GM12878 (cell line): ENCODE results near the gene KRT33A. TPM values are rescaled to one million over a fixed set of nuclear protein-coding genes. Genes with fewer than 3 reads are reported as not detected.

Experiments used
- ATAC-seq: fragments of 200-7000 bp; cut with Tn5 transposase; 3 replicates; pipeline ENCODE4 v1.9.1; 2020; ENCODE audit warnings: mild to moderate bottlenecking, moderate library complexity
- BruUV-seq: library from RNA; stranded (reverse); fragments of 400-500 nt; replicated peaks from 2 replicates; lab custom pipeline; 2021; lab: Mats Ljungman, UMichigan
- CTCF ChIA-PET: fragments of 300-600 bp; sonication (Branson Sonifier 250); formaldehyde crosslinking; extraction: SDS; loops from one replicate; lab custom pipeline; 2021; ENCODE audit warnings: inconsistent platforms; lab: Yijun Ruan, JAX
- POLR2A ChIA-PET: fragments of 350-600 bp; formaldehyde crosslinking; extraction: SDS; loops from one replicate; lab custom pipeline; 2021; ENCODE audit warnings: inconsistent platforms; lab: Charles Lee
- RAD21 ChIA-PET: fragments of 300-600 bp; sonication (Branson Sonifier 250); formaldehyde crosslinking; loops from one replicate; lab custom pipeline; 2023; ENCODE audit warnings: antibody characterized with exemption; ENCODE audit not compliant: unreplicated experiment; lab: Charles Lee
- SMC1A ChIA-PET: fragments of 300-600 bp; sonication (Branson Sonifier 250); formaldehyde crosslinking; loops from one replicate; lab custom pipeline; 2023; ENCODE audit not compliant: unreplicated experiment, uncharacterized antibody; lab: Charles Lee
- DNase-seq: peaks from one replicate; pipeline ENCODE4 v3.0.0-alpha.2; 2011; ENCODE audit warnings: low read depth, low spot score
- FAIRE-seq: peaks from 3 replicates; lab custom pipeline; 2011; peaks lifted over from hg19 to GRCh38; lab: Jason Lieb, UNC
- H2AFZ ChIP-seq: 2 replicates; pipeline ENCODE4 v1.6.0; 2011; ENCODE audit warnings: low read depth, low read length, control low read depth; ENCODE audit not compliant: control insufficient read depth
- H3K27ac ChIP-seq: 2 replicates; pipeline ENCODE4 v1.5.1; 2011; ENCODE audit warnings: control low read depth; ENCODE audit not compliant: control insufficient read depth, insufficient read depth
- H3K27me3 ChIP-seq, 2 experiments: replicated peaks in 1 of 2; 2 replicates each; pipeline versions ENCODE4 v1.6.0 to v1.6.1; 2011; ENCODE audit warnings: low read length in 1 of 2; ENCODE audit not compliant: control insufficient read depth in 2 of 2, insufficient read depth in 2 of 2
- H3K36me3 ChIP-seq, 2 experiments: 2 replicates each; pipeline ENCODE4 v1.5.1; 2011; ENCODE audit warnings: low read length in 1 of 2; ENCODE audit not compliant: control insufficient read depth in 2 of 2, insufficient read depth in 2 of 2
- H3K4me1 ChIP-seq: 2 replicates; pipeline ENCODE4 v1.6.1; 2011; ENCODE audit warnings: mild to moderate bottlenecking, low read length, moderate library complexity, mixed read lengths; ENCODE audit not compliant: control insufficient read depth, insufficient read depth
- H3K4me2 ChIP-seq: 2 replicates; pipeline ENCODE4 v1.6.0; 2011; ENCODE audit warnings: control low read depth; ENCODE audit not compliant: control insufficient read depth, insufficient read depth
- H3K4me3 ChIP-seq: fragments of 200-600 bp; sonication (generic); 2 replicates; pipeline ENCODE4 v1.5.1; 2016
- H3K79me2 ChIP-seq: 2 replicates; pipeline ENCODE4 v1.6.0; 2011; ENCODE audit warnings: low read length; ENCODE audit not compliant: control insufficient read depth, insufficient read depth
- H3K9ac ChIP-seq: 2 replicates; pipeline ENCODE4 v1.8.0; 2011; ENCODE audit warnings: low read length, control low read depth, mixed read lengths; ENCODE audit not compliant: control insufficient read depth, insufficient read depth
- H3K9me3 ChIP-seq: replicated peaks from 3 replicates; pipeline ENCODE4 v1.5.1; 2011; ENCODE audit warnings: mild to moderate bottlenecking, low read length; ENCODE audit not compliant: control insufficient read depth, insufficient read depth
- H4K20me1 ChIP-seq: 2 replicates; pipeline ENCODE4 v1.6.0; 2011; ENCODE audit not compliant: control insufficient read depth, insufficient read depth
- CBX3 ChIP-seq: fragments of 200-600 bp; sonication (generic); IDR thresholded peaks from 2 replicates; pipeline ENCODE4 v1.6.1; 2016; ENCODE audit warnings: low read depth, borderline replicate concordance
- CEBPB ChIP-seq, 2 experiments: fragments of 150-350 bp in 1 of 2; IDR thresholded peaks; 2 replicates each; pipeline ENCODE4 v1.6.1; 2012 to 2014; ENCODE audit warnings: low read depth in 2 of 2, low read length in 2 of 2, borderline replicate concordance in 1 of 2, inconsistent platforms in 1 of 2
- HSF1 ChIP-seq: fragments of 150-350 bp; IDR thresholded peaks from 2 replicates; pipeline ENCODE4 v1.6.1; 2014; ENCODE audit warnings: mild to moderate bottlenecking, low read depth, low read length
- KAT2A ChIP-seq: conservative IDR thresholded peaks from 2 replicates; pipeline ENCODE4 v1.6.1; 2011; ENCODE audit warnings: low read depth, low read length; ENCODE audit not compliant: control insufficient read depth
- MEF2B ChIP-seq: fragments of 450-650 bp; IDR thresholded peaks from 2 replicates; pipeline ENCODE4 v1.6.1; 2018; ENCODE audit warnings: mild to moderate bottlenecking, moderate library complexity; ENCODE audit not compliant: partially characterized antibody, poor library complexity, severe bottlenecking
- NRF1 ChIP-seq: conservative IDR thresholded peaks from 2 replicates; pipeline ENCODE4 v1.6.1; 2011; ENCODE audit warnings: mild to moderate bottlenecking, low read depth, low read length, improper control_type of control experiment
- PBX3 ChIP-seq: IDR thresholded peaks from 2 replicates; pipeline ENCODE4 v1.6.1; 2011; ENCODE audit warnings: mild to moderate bottlenecking, low read depth, low read length, moderate library complexity; ENCODE audit not compliant: insufficient replicate concordance
- RELB ChIP-seq: fragments of 450-650 bp; IDR thresholded peaks from 2 replicates; pipeline ENCODE4 v1.6.1; 2017; ENCODE audit warnings: low read depth, mild to moderate bottlenecking, moderate library complexity
- RFX5 ChIP-seq: IDR thresholded peaks from 2 replicates; pipeline ENCODE4 v1.6.1; 2011; ENCODE audit warnings: low read depth, low read length, improper control_type of control experiment
- SP1 ChIP-seq: IDR thresholded peaks from one replicate; pipeline ENCODE4 v1.6.1; 2011; ENCODE audit warnings: low read depth, low read length
- ZBTB33 ChIP-seq: fragments of 450-650 bp; IDR thresholded peaks from 2 replicates; pipeline ENCODE4 v1.6.1; 2017; ENCODE audit warnings: mild to moderate bottlenecking
- ZNF384 ChIP-seq: IDR thresholded peaks from 2 replicates; pipeline ENCODE4 v1.6.1; 2012; ENCODE audit warnings: low read depth, mild to moderate bottlenecking, low read length, improper control_type of control experiment, borderline replicate concordance
- ZZZ3 ChIP-seq: IDR thresholded peaks from 2 replicates; pipeline ENCODE4 v1.6.1; 2011; ENCODE audit warnings: low read depth; ENCODE audit not compliant: control insufficient read depth, insufficient read length
- WGBS: methylation state at CpG from one replicate; pipeline ENCODE4 v1.1.6; 2016; ENCODE audit warnings: low lambda C conversion rate; ENCODE audit not compliant: insufficient replicate concordance, insufficient coverage; ENCODE audit errors: missing lambda C conversion rate; 5-methylcytosine and 5-hydroxymethylcytosine counted together
- in situ Hi-C: fragments of 300-500 bp; cut with MboI; formaldehyde crosslinking; loops from 9 replicates; pipeline ENCODE4 v1.14.3; 2018; ENCODE audit warnings: mixed read lengths
- intact Hi-C: fragments of 100-400 bp; cut with micrococcal nuclease; formaldehyde crosslinking; loops from one replicate; pipeline ENCODE4 v1.14.2; 2022; ENCODE audit not compliant: unreplicated experiment
- polyA plus RNA-seq, 11 experiments: library from polyadenylated mRNA; depleted of rRNA in 4 of 11; unstranded in 6 of 11; stranded (reverse) in 5 of 11; fragments of >200 nt; fragmentation: Nextera tagmentation in 4 of 11; fragmentation: Illumina TruSeq in 1 of 11; extraction: Ambion mirVana in 4 of 11; extraction: Trizol in 1 of 11; gene quantifications; 1 replicate in 1 of 11; 2 replicates in 10 of 11; pipeline versions ENCODE4 v1.2.1 to v1.2.3, GENCODE V29; 2011 to 2016; ENCODE audit warnings: inconsistent platforms in 2 of 11, missing spikeins in 2 of 11, low read depth in 1 of 11
- total RNA-seq, 4 experiments: library from RNA; depleted of rRNA in 3 of 4; stranded (reverse); fragments of >200 nt in 3 of 4; fragmentation: Illumina TruSeq in 1 of 4; extraction: Trizol in 1 of 4; gene quantifications; 2 replicates each; pipeline versions ENCODE4 v1.2.1 to v1.2.3, GENCODE V29; 2013 to 2021
- TF ChIP-seq, protein P1 (sequence below): fragments of 450-650 bp; IDR thresholded peaks from 2 replicates; pipeline ENCODE4 v1.6.1; 2017; ENCODE audit warnings: mild to moderate bottlenecking, moderate library complexity

The KRT33A gene
- total and polyA plus RNA-seq, 10 of the 15 experiments (the other 5 are each of a cell fraction or from before 2014, with no cell fraction given), result not detected

- H3K27ac ChIP-seq, result no peak overlapping the region
- H3K79me2 ChIP-seq, result no peaks in the 10 kb centered on the region
- RAD21 ChIA-PET, result no interaction called here
- WGBS, result 12% methylated on average over 1 of the region's 1 CpG
- H3K27me3 ChIP-seq, result peaks cover 3 to 4% of the 10 kb centered on the region in 2 experiments; a peak in 2 of 4 replicates
- ATAC-seq (no peak), FAIRE-seq (no peak), DNase-seq (no peak)
- no peak overlapping the region for H3K4me3 ChIP-seq
- BruUV-seq, result no TSS peak
- intact Hi-C loops, result no loop called here
- no peak overlapping the region for H3K4me2 ChIP-seq
- no peak for TF ChIP-seq CBX3
- no peak for TF ChIP-seq ZBTB33
- no peak for TF ChIP-seq PBX3
- TF ChIP-seq HSF1, result no peak
- no peak for TF ChIP-seq RFX5
- TF ChIP-seq NRF1, result no peak
- no peak for TF ChIP-seq ZNF384
- no peak for TF ChIP-seq KAT2A
- TF ChIP-seq, protein P1, sequence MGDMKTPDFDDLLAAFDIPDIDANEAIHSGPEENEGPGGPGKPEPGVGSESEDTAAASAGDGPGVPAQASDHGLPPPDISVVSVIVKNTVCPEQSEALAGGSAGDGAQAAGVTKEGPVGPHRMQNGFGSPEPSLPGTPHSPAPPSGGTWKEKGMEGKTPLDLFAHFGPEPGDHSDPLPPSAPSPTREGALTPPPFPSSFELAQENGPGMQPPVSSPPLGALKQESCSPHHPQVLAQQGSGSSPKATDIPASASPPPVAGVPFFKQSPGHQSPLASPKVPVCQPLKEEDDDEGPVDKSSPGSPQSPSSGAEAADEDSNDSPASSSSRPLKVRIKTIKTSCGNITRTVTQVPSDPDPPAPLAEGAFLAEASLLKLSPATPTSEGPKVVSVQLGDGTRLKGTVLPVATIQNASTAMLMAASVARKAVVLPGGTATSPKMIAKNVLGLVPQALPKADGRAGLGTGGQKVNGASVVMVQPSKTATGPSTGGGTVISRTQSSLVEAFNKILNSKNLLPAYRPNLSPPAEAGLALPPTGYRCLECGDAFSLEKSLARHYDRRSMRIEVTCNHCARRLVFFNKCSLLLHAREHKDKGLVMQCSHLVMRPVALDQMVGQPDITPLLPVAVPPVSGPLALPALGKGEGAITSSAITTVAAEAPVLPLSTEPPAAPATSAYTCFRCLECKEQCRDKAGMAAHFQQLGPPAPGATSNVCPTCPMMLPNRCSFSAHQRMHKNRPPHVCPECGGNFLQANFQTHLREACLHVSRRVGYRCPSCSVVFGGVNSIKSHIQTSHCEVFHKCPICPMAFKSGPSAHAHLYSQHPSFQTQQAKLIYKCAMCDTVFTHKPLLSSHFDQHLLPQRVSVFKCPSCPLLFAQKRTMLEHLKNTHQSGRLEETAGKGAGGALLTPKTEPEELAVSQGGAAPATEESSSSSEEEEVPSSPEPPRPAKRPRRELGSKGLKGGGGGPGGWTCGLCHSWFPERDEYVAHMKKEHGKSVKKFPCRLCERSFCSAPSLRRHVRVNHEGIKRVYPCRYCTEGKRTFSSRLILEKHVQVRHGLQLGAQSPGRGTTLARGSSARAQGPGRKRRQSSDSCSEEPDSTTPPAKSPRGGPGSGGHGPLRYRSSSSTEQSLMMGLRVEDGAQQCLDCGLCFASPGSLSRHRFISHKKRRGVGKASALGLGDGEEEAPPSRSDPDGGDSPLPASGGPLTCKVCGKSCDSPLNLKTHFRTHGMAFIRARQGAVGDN, result no peak
- no peak for TF ChIP-seq RELB
- no peak for TF ChIP-seq MEF2B
- TF ChIP-seq ZZZ3, result no peak
- TF ChIP-seq CEBPB (IDR thresholded peaks at IDR 0.05; ENCODE audit: borderline replicate concordance in 1 of 2, low read depth in 2 of 2, low read length in 2 of 2), result no peak
- no peak for TF ChIP-seq SP1
- no peaks in the 10 kb centered on the region; the same call in 1 of the 2 replicates for H3K4me1 ChIP-seq
- H3K9ac ChIP-seq, result no peak overlapping the region
- SMC1A ChIA-PET, result no interaction called here
- POLR2A ChIA-PET, result no interaction called here
- H2AFZ ChIP-seq, result no peak overlapping the region
- H3K9me3 ChIP-seq, result no peaks in the 10 kb centered on the region; the same call in 2 of the 3 replicates
- in situ Hi-C loops, result no loop called here
- no peaks in the 10 kb centered on the region for H4K20me1 ChIP-seq
- H3K36me3 ChIP-seq, result no peaks in the 10 kb centered on the region
- CTCF ChIA-PET, result no interaction called here
Observed at GRCh38 chr17:41311111-41311510, 39.5 kb downstream of the KRT33A start.
